ENCODE measurements around the gene PAH.

GRCh38 chr12:102921240-102921639 lies 4.2 kb upstream of the PAH start:
- no peak for TF ChIP-seq HDAC6 (IDR thresholded peaks at IDR 0.05; ENCODE audit: unreplicated experiment)
- TF ChIP-seq CTCF (IDR thresholded peaks at IDR 0.05 in 2 of 3, conservative IDR thresholded peaks at IDR 0.05 in 1 of 3; ENCODE audit: control insufficient read depth in 2 of 3, extremely low read depth in 1 of 3, insufficient read depth in 1 of 3, low read depth in 3 of 3, low read length in 3 of 3) = no peak
- TF ChIP-seq IRF3 (IDR thresholded peaks at IDR 0.05) = no peak
- TF ChIP-seq BACH1 (IDR thresholded peaks at IDR 0.05; ENCODE audit: borderline replicate concordance) = no peak
- TF ChIP-seq RAD51 (IDR thresholded peaks at IDR 0.05) = no peak
- TF ChIP-seq SMC3 (IDR thresholded peaks at IDR 0.05; ENCODE audit: borderline replicate concordance, low read length) = no peak
- TF ChIP-seq BCLAF1 (IDR thresholded peaks at IDR 0.05) = no peak

Data from GM12878 (cell line).